Activated CD8-positive, alpha-beta memory T cell treated with anti-CD3 and anti-CD28 coated beads, Interleukin-2, amount 10 ng/mL, durations not matched to agents 7 days and 5 days (primary cell): ENCODE results near the gene EXD2. TPM values are rescaled to one million over a fixed set of nuclear protein-coding genes. Genes with fewer than 3 reads are reported as not detected.
"Not testable (repeated sequence)": the region's sequence is repeated elsewhere in the genome, so short reads cannot be mapped to it uniquely, and the experiment has no call there.

Source experiments
- ATAC-seq: fragments of 150-1000 bp; cut with Tn5 transposase; one replicate; pipeline ENCODE4 v1.10.0; 2021; ENCODE audit warnings: moderate library complexity
- CTCF ChIA-PET: fragments of 350-600 bp; sonication (Branson Sonifier 250); formaldehyde crosslinking; loops from one replicate; lab custom pipeline; 2021; ENCODE audit warnings: antibody characterized with exemption; lab: Charles Lee
- DNase-seq: peaks from one replicate; pipeline ENCODE4 v3.0.0-alpha.2; 2020
- H3K27ac Mint-ChIP-seq: one replicate; pipeline ENCODE4 v1.8.0; 2021; ENCODE audit warnings: mild to moderate bottlenecking, mixed read lengths
- H3K27me3 Mint-ChIP-seq: one replicate; pipeline ENCODE4 v1.8.0; 2021; ENCODE audit warnings: mixed read lengths
- H3K36me3 Mint-ChIP-seq: one replicate; pipeline ENCODE4 v1.8.0; 2021; ENCODE audit warnings: mild to moderate bottlenecking, mixed read lengths
- H3K4me1 Mint-ChIP-seq: one replicate; pipeline ENCODE4 v1.8.0; 2021; ENCODE audit warnings: mixed read lengths
- H3K4me3 Mint-ChIP-seq: one replicate; pipeline ENCODE4 v1.8.0; 2021; ENCODE audit warnings: mild to moderate bottlenecking, moderate library complexity, mixed read lengths
- H3K9me3 Mint-ChIP-seq: one replicate; pipeline ENCODE4 v1.8.0; 2022; ENCODE audit warnings: low read depth, mixed read lengths
- total RNA-seq, 2 experiments: library from RNA; stranded (reverse); gene quantifications; one replicate each; pipeline ENCODE4 v1.2.3, GENCODE V29; 2021

Gene EXD2
- total RNA-seq, 2 experiments from 2014 or later: 5.5 to 6.1 TPM

GRCh38 chr14:69214393-69214792, 23.1 kb downstream of the EXD2 start:
- Mint-ChIP-seq H3K36me3 (peaks cover 11% of the 10 kb centered on the region), H3K4me3 (no peak overlapping the region), H3K27ac (no peak overlapping the region), H3K9me3 (no peaks in the 10 kb centered on the region), H3K27me3 (no peaks in the 10 kb centered on the region), H3K4me1 (no peaks in the 10 kb centered on the region)
- ATAC-seq (no peak), DNase-seq (no peak)
- CTCF ChIA-PET: no interaction called here

DNA sequence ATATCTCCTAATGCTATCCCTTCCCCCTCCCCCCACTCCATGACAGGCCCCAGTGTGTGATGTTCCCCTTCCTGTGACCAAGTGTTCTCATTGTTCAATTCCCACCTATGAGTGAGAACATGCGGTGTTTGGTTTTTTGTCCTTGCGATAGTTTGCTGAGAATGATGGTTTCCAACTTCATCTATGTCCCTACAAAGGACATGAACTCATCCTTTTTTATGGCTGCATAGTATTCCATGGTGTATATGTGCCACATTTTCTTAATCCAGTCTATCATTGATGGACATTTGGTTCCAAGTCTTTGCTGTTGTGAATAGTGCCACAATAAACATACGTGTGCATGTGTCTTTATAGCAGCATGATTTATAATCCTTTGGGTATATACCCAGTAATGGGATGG, 26.4 kb downstream of the EXD2 start:
- peaks cover 14% of the 10 kb centered on the region for H3K36me3 Mint-ChIP-seq
- H3K4me1 Mint-ChIP-seq, ATAC-seq, H3K9me3 Mint-ChIP-seq, DNase-seq, CTCF ChIA-PET, H3K4me3 Mint-ChIP-seq, H3K27ac Mint-ChIP-seq, H3K27me3 Mint-ChIP-seq: not testable (repeated sequence)

DNA sequence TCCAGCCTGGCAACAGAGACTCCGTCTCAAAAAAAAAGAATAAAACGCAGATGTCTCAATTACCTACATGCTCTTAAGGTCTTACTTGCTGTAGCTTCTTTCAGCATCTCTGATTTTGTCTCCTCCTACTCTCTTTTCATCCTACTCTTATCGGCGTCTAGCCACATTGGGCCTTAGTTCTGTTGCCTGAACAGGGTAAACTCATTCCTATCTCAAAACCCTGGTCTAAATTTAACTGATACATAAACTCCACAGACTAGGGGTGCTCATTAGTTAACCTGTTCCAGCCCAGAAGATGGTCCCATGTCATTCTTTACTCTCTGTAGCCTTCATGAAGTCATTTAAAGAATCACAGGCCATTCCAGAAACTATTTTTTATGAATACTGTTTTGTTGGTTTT, 33.6 kb downstream of the EXD2 start:
- no peaks in the 10 kb centered on the region for H3K9me3 Mint-ChIP-seq
- H3K4me3 Mint-ChIP-seq: no peak overlapping the region
- ATAC-seq: no peak
- H3K27me3 Mint-ChIP-seq: no peaks in the 10 kb centered on the region
- CTCF ChIA-PET: no interaction called here
- no peaks in the 10 kb centered on the region for H3K4me1 Mint-ChIP-seq
- no peak for DNase-seq
- H3K36me3 Mint-ChIP-seq: peaks cover 8% of the 10 kb centered on the region
- no peak overlapping the region for H3K27ac Mint-ChIP-seq

DNA sequence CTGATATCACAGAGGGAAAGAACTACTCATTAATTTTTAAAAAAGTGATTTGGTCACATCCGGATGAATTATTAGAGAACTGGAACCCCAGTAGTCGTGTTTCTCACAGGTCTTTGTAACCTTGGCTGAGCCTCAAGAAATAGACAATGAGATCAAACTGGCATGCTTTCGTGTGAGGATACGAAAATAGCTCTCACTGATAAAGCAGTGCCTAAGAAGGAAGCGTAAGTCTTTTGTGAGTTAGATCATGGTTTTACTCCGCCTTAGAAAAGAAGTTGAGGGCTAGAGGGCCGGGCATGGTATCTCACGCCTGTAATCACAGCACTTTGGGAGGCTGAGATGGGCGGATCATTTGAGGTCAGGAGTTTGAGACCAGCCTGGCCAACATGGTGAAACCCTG, 34.9 kb downstream of the EXD2 start:
- H3K36me3 Mint-ChIP-seq: peaks cover 8% of the 10 kb centered on the region
- no peaks in the 10 kb centered on the region for H3K4me1 Mint-ChIP-seq
- no peaks in the 10 kb centered on the region for H3K27me3 Mint-ChIP-seq
- no peak overlapping the region for H3K27ac Mint-ChIP-seq
- no peak overlapping the region for H3K4me3 Mint-ChIP-seq
- H3K9me3 Mint-ChIP-seq: no peaks in the 10 kb centered on the region
- ATAC-seq: no peak
- CTCF ChIA-PET: no interaction called here
- DNase-seq: no peak

DNA sequence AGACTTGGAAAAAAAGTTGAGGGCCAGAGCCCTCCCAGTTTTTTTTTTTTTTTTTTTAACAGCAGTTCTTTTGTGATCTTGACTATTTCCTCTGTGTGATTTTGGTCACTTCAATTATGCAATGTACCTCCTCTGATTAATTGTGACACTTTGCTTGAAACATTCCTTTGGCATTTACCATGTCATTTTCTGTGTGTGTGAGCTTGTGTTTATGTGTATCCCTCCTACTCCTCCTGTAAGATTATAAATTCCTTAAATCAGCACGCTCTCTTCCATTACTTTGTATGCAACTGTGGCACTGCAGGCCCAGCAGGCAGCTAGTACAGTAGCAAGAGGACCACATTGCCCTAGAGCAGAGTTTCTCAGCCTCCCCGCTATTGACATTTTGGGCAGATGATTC, 35.4 kb downstream of the EXD2 start:
- Mint-ChIP-seq H3K27ac (no peak overlapping the region), H3K4me1 (no peaks in the 10 kb centered on the region), H3K9me3 (no peaks in the 10 kb centered on the region), H3K4me3 (no peak overlapping the region), H3K27me3 (no peaks in the 10 kb centered on the region), H3K36me3 (peaks cover 8% of the 10 kb centered on the region)
- ATAC-seq (no peak), DNase-seq (no peak)
- CTCF ChIA-PET: no interaction called here

GRCh38 chr14:69231486-69231885, 40.2 kb downstream of the EXD2 start:
- Mint-ChIP-seq H3K27me3 (no peaks in the 10 kb centered on the region), H3K4me3 (no peak overlapping the region), H3K36me3 (peaks cover 2% of the 10 kb centered on the region), H3K9me3 (no peaks in the 10 kb centered on the region), H3K27ac (no peak overlapping the region), H3K4me1 (peaks cover 7% of the 10 kb centered on the region)
- no peak for ATAC-seq
- CTCF ChIA-PET: no interaction called here
- DNase-seq: no peak

- H3K9me3 Mint-ChIP-seq: no peaks in the 10 kb centered on the region
- H3K4me1 Mint-ChIP-seq: peaks cover 7% of the 10 kb centered on the region
- DNase-seq (no peak), ATAC-seq (no peak)
- CTCF ChIA-PET: interaction anchor here (1.4 to 1.8 kb wide), 3 partner anchors 10 to 103 kb away, joined by 3 to 5 read pairs (median 5); no protein-coding TSS in a partner anchor
- peaks cover 2% of the 10 kb centered on the region for H3K36me3 Mint-ChIP-seq
- no peak overlapping the region for H3K4me3 Mint-ChIP-seq
- H3K27ac Mint-ChIP-seq: no peak overlapping the region
- H3K27me3 Mint-ChIP-seq: no peaks in the 10 kb centered on the region
These were observed 41.1 kb downstream of the EXD2 start for GRCh38 chr14:69232388-69232787.

DNA sequence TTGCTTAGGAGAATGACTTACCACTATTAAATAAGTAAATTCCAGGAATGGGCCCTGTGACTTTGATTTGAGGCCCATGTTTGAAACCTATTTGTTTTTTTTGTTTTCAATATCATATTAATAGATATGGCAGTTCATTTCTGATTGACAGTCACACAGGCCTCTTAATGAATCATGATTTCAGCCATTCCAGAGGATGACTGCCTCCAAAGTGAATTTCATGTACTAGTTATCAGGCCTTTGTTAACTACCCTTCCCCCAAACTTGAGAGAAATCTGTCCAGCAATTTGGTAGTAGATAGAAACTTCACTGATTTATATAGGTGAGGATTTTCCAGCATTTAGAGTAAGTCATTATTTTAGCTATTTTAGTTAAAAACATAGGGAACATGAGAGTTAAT, 42.8 kb downstream of the EXD2 start:
- ATAC-seq: no peak
- H3K9me3 Mint-ChIP-seq: no peaks in the 10 kb centered on the region
- peaks cover 7% of the 10 kb centered on the region for H3K4me1 Mint-ChIP-seq
- H3K27ac Mint-ChIP-seq: no peak overlapping the region
- DNase-seq: no peak
- H3K27me3 Mint-ChIP-seq: no peaks in the 10 kb centered on the region
- peaks cover 2% of the 10 kb centered on the region for H3K36me3 Mint-ChIP-seq
- no peak overlapping the region for H3K4me3 Mint-ChIP-seq
- CTCF ChIA-PET: interaction anchor here (1.8 kb wide), 1 partner anchor 8 kb away, joined by 5 read pairs; no protein-coding TSS in a partner anchor

- ATAC-seq: no peak
- H3K27me3 Mint-ChIP-seq: no peaks in the 10 kb centered on the region
- CTCF ChIA-PET: interaction anchor here (0.7 kb wide), 1 partner anchor 23 kb away, joined by 3 read pairs; no protein-coding TSS in a partner anchor
- H3K4me1 Mint-ChIP-seq: peaks cover 7% of the 10 kb centered on the region
- no peak for DNase-seq
- no peak overlapping the region for H3K27ac Mint-ChIP-seq
- no peaks in the 10 kb centered on the region for H3K9me3 Mint-ChIP-seq
- peaks cover 2% of the 10 kb centered on the region for H3K36me3 Mint-ChIP-seq
- no peak overlapping the region for H3K4me3 Mint-ChIP-seq
These were observed 44.4 kb downstream of the EXD2 start for GRCh38 chr14:69235708-69236107.

DNA sequence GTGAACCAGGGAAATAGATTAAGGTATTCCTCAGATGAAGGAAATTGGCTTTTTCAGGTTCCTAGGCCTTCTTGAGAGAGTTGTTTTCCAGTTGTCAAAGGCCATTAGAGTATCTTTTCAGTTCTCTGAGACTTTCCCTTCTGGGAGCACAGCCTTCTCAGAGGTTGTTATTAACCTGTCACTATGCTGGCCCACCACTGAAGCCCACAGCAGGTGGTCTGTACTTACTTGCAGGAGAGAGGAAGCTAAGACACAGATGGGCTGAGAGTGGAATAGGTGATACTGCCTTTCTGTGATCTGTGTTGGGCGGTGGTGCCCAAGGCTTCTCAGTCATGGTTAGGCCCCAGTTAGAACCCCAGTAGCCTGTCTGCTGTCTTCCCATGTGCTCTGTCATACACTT, 45.8 kb downstream of the EXD2 start:
- DNase-seq: no peak
- H3K27ac Mint-ChIP-seq: no peak overlapping the region
- H3K4me3 Mint-ChIP-seq: no peak overlapping the region
- H3K27me3 Mint-ChIP-seq: no peaks in the 10 kb centered on the region
- CTCF ChIA-PET: no interaction called here
- peaks cover 2% of the 10 kb centered on the region for H3K36me3 Mint-ChIP-seq
- H3K9me3 Mint-ChIP-seq: no peaks in the 10 kb centered on the region
- ATAC-seq: no peak
- H3K4me1 Mint-ChIP-seq: peaks cover 7% of the 10 kb centered on the region

- Mint-ChIP-seq H3K36me3 (no peaks in the 10 kb centered on the region), H3K27ac (no peak overlapping the region)
These were observed 46.3 kb downstream of the EXD2 start for GRCh38 chr14:69237584-69237983.

DNA sequence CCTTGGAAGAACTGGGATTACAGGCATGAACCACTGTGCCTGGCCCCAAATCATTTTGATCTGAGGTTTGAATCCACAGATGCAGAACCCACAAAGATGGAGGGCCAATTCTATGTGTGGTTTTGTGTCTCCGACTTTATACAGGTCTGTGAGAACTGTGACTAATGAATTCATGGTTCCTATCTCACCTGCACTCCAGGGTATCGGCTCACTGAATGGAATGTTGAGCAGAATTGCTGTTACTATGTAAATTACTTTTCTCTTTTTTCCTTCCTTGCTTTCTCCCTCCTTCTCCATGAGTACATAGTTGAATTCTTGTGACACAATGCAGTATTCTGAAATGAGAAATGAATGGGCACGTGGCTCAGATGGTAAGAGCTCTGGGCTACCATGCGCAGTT, 47.6 kb downstream of the EXD2 start:
- ATAC-seq (no peak), DNase-seq (no peak)
- no peak overlapping the region for H3K4me3 Mint-ChIP-seq
- H3K9me3 Mint-ChIP-seq: no peaks in the 10 kb centered on the region
- no peak overlapping the region for H3K27ac Mint-ChIP-seq
- H3K27me3 Mint-ChIP-seq: no peaks in the 10 kb centered on the region
- H3K36me3 Mint-ChIP-seq: no peaks in the 10 kb centered on the region
- H3K4me1 Mint-ChIP-seq: peaks cover 9% of the 10 kb centered on the region
- CTCF ChIA-PET: no interaction called here

More at GRCh38 chr14:69237584-69237983, 46.3 kb downstream of the EXD2 start:
- Mint-ChIP-seq H3K4me3 (no peak overlapping the region), H3K4me1 (peaks cover 7% of the 10 kb centered on the region), H3K9me3 (no peaks in the 10 kb centered on the region), H3K27me3 (no peaks in the 10 kb centered on the region)
- no peak for DNase-seq
- no peak for ATAC-seq
- CTCF ChIA-PET: no interaction called here

- H3K27ac Mint-ChIP-seq: no peak overlapping the region
- H3K4me1 Mint-ChIP-seq: peaks cover 7% of the 10 kb centered on the region
- H3K4me3 Mint-ChIP-seq: no peak overlapping the region
- CTCF ChIA-PET: interaction anchor here (0.6 to 1.3 kb wide), 3 partner anchors 9 to 219 kb away, joined by 3 to 6 read pairs (median 3); no protein-coding TSS in a partner anchor
- H3K27me3 Mint-ChIP-seq: no peaks in the 10 kb centered on the region
- no peaks in the 10 kb centered on the region for H3K36me3 Mint-ChIP-seq
- no peak for DNase-seq
- H3K9me3 Mint-ChIP-seq: no peaks in the 10 kb centered on the region
- ATAC-seq: no peak
These were observed 49.4 kb downstream of the EXD2 start for GRCh38 chr14:69240527-69241173.

DNA sequence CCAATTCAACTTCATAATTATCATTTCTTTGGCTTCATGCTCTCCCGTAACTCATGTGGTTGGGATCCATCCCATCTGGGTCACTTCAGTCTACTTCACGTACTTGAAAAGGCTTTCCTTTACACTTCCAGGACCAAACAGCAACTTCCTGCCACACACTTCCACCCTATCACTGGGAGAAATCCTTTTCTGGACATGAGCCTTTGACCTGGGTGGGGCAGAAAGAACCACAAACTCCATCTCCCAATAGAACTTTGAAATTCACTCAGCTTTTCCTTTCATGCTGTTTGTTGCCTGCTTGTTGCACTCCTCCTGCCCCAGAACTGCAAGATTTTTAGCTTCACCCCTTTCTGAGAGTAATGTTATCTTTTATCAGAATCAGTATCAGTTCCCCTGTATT, 50.3 kb downstream of the EXD2 start:
- Mint-ChIP-seq H3K27me3 (no peaks in the 10 kb centered on the region), H3K36me3 (no peaks in the 10 kb centered on the region), H3K4me3 (no peak overlapping the region), H3K9me3 (no peaks in the 10 kb centered on the region), H3K4me1 (peaks cover 2% of the 10 kb centered on the region), H3K27ac (no peak overlapping the region)
- DNase-seq (no peak), ATAC-seq (no peak)
- CTCF ChIA-PET: interaction anchor here (0.8 to 2.9 kb wide), 12 partner anchors 8 to 333 kb away, joined by 3 to 37 read pairs (median 9); partner anchors contain the start of gene CCDC177
